ENCODE measurements around the gene STKLD1. TPM values are rescaled to one million over a fixed set of nuclear protein-coding genes. Genes with fewer than 3 reads are reported as not detected.

The STKLD1 gene
- total and polyA plus RNA-seq, 5 donors from 2014 or later: 0.09 to 0.86 (median 0.18) TPM

GRCh38 chr9:133415170-133415569 is 39.0 kb downstream of the STKLD1 start:
- ATAC-seq (ENCODE audit: low read depth in 2 of 2): no peak
- Mint-ChIP-seq H3K27me3 (no peaks in the 10 kb centered on the region), H3K4me1 (peaks cover 0 to 60% (median 38%) of the 10 kb centered on the region in 4 donors), H3K4me3 (peak overlapping the region in 2 of 4 donors; percentile 92 to 95), H3K36me3 (peaks cover 19% of the 10 kb centered on the region), H3K27ac (no peak overlapping the region), H3K9me3 (no peaks in the 10 kb centered on the region)
- no peaks in the 10 kb centered on the region for H3K9me3 ChIP-seq (ENCODE audit: control insufficient read depth in 2 of 2, low read length in 2 of 2)
- no peaks in the 10 kb centered on the region for H3K27me3 ChIP-seq (ENCODE audit: control insufficient read depth, insufficient read depth, low read length)
- no peak overlapping the region for H3K4me3 ChIP-seq (ENCODE audit: low read depth, low read length)
- peaks cover 52% of the 10 kb centered on the region for H3K36me3 ChIP-seq (ENCODE audit: control insufficient read depth, insufficient read depth, low read length)
- H3K27ac ChIP-seq (ENCODE audit: insufficient read depth, low read length, poor library complexity, severe bottlenecking): no peak overlapping the region
- DNase-seq: no peak
- H3K4me1 ChIP-seq (ENCODE audit: control insufficient read depth, insufficient read depth, low read length, poor library complexity, severe bottlenecking): peaks cover 21% of the 10 kb centered on the region

DNA sequence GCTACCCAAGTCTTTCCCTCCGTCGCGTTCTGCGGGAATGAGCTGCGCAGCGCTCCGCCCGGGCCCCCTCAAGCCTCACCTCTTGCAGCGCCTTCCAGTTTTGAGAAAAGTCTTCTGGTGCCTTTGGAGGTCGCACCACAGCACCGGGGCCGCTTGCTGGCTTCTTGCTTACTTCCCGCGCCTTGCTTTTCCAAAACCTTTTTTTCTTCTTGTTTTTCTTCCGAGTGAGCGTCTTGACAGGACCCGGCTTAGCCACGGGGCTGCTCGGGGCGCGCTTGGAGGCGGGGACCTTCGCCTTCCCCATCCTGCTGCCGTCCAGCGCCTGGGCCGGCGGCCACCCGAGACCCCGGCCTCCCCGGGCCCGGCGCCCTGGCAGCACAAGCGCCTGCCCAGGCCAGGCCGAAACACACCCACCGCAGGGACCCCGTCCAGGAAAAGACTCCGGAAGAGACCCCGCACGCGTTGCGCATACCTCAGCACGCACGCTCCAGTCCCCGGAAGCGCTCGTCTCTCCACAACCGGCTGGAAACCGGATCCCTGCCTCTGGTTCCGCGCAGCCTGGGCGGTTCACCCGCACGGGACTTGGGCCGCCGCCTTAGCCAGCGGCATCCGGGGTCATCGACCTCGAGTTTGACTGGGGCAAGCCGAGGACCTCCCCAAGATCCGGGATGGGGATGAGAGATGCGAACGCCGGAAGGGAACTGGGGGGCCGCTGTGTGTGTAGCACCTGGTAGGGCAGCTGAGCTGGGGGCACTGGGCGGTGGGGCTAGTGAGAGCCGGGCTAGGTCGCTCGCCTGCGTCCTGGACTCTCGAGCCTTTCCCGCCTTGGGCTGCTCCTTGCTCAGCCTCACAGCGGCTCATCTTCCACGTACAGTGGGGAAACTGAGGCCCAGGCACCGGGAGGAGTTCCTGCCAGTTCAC is 41.6 kb downstream of the STKLD1 start, which contains the start of gene REXO4:
REXO4 (minus strand) TSS at position 470 of the 921 bp plus-strand sequence; CDS start at position 304, 166 bp downstream.
- no peaks in the 10 kb centered on the region for H3K9me3 ChIP-seq (ENCODE audit: control insufficient read depth in 2 of 2, low read length in 2 of 2)
- ATAC-seq (ENCODE audit: low read depth in 2 of 2) (peak; percentile 90 to 93), DNase-seq (peak; percentile 68 to 96 (median 85))
- H3K36me3 ChIP-seq (ENCODE audit: control insufficient read depth, insufficient read depth, low read length): peaks cover 27% of the 10 kb centered on the region
- H3K27ac ChIP-seq (ENCODE audit: insufficient read depth, low read length, poor library complexity, severe bottlenecking): peak within 1 kb of the TSS; percentile 69
- Mint-ChIP-seq H3K36me3 (peaks cover 10% of the 10 kb centered on the region), H3K27me3 (no peaks in the 10 kb centered on the region), H3K27ac (peak within 1 kb of the TSS; percentile 89 to 96 (median 91)), H3K4me3 (peak within 1 kb of the TSS; percentile 90 to 96 (median 94)), H3K9me3 (no peaks in the 10 kb centered on the region), H3K4me1 (peaks cover 0 to 66% (median 40%) of the 10 kb centered on the region in 4 donors)
- H3K4me1 ChIP-seq (ENCODE audit: control insufficient read depth, insufficient read depth, low read length, poor library complexity, severe bottlenecking): peaks cover 21% of the 10 kb centered on the region
- peak within 1 kb of the TSS; percentile 91 for H3K4me3 ChIP-seq (ENCODE audit: low read depth, low read length)
- H3K27me3 ChIP-seq (ENCODE audit: control insufficient read depth, insufficient read depth, low read length): no peaks in the 10 kb centered on the region

DNA sequence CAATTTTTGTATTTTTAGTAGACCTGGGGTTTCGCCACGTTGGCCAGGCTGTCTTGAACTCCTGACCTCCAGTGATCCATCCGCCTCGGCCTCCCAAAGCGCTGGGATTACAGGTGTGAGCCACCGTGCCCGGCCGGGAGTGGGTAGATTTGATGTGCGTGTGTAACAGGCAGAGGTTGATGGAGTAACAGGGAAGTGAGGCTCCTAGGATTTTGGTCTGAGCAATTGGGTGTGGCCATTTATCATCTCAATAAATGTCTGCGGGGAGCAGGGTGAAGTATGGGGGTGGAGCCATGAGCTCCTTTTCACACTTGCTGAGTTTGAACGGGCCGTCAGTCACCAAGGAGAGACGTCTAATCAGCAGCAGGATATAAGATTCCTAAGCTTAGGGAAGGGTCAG is 42.8 kb downstream of the STKLD1 start:
- DNase-seq: no peak

GRCh38 chr9:133420392-133420827 is 44.2 kb downstream of the STKLD1 start:
- peak in 1 of 3 donors; percentile 35 for DNase-seq
- no peaks in the 10 kb centered on the region for H3K36me3 Mint-ChIP-seq
- peak overlapping the region in 1 of 3 donors; percentile 85 for H3K27ac Mint-ChIP-seq
- Histone ChIP-seq H3K27ac (ENCODE audit: insufficient read depth, low read length, poor library complexity, severe bottlenecking) (no peak overlapping the region), H3K27me3 (ENCODE audit: control insufficient read depth, insufficient read depth, low read length) (no peaks in the 10 kb centered on the region), H3K36me3 (ENCODE audit: control insufficient read depth, insufficient read depth, low read length) (peaks cover 2% of the 10 kb centered on the region), H3K4me3 (ENCODE audit: low read depth, low read length) (no peak overlapping the region), H3K9me3 (ENCODE audit: control insufficient read depth in 2 of 2, low read length in 2 of 2) (no peaks in the 10 kb centered on the region), H3K4me1 (ENCODE audit: control insufficient read depth, insufficient read depth, low read length, poor library complexity, severe bottlenecking) (peaks cover 18% of the 10 kb centered on the region)
- peaks cover 6% of the 10 kb centered on the region for H3K27me3 Mint-ChIP-seq
- ATAC-seq (ENCODE audit: low read depth in 2 of 2): no peak
- H3K4me1 Mint-ChIP-seq: peaks cover 0 to 42% (median 27%) of the 10 kb centered on the region in 4 donors
- no peaks in the 10 kb centered on the region for H3K9me3 Mint-ChIP-seq
- peak overlapping the region in 2 of 4 donors; percentile 58 to 68 for H3K4me3 Mint-ChIP-seq

More for the DNA sequence above, 42.8 kb downstream of the STKLD1 start:
- Mint-ChIP-seq H3K4me1 (peaks cover 0 to 55% (median 38%) of the 10 kb centered on the region in 4 donors), H3K27me3 (peaks cover 1% of the 10 kb centered on the region), H3K4me3 (peak overlapping the region; percentile 90 to 96 (median 94)), H3K9me3 (no peaks in the 10 kb centered on the region), H3K27ac (peak overlapping the region in 2 of 3 donors; percentile 91 to 96), H3K36me3 (peaks cover 9% of the 10 kb centered on the region)
- no peak overlapping the region for H3K27ac ChIP-seq (ENCODE audit: insufficient read depth, low read length, poor library complexity, severe bottlenecking)
- peaks cover 21% of the 10 kb centered on the region for H3K4me1 ChIP-seq (ENCODE audit: control insufficient read depth, insufficient read depth, low read length, poor library complexity, severe bottlenecking)
- ATAC-seq (ENCODE audit: low read depth in 2 of 2): no peak
- no peak overlapping the region for H3K4me3 ChIP-seq (ENCODE audit: low read depth, low read length)
- no peaks in the 10 kb centered on the region for H3K27me3 ChIP-seq (ENCODE audit: control insufficient read depth, insufficient read depth, low read length)
- no peaks in the 10 kb centered on the region for H3K9me3 ChIP-seq (ENCODE audit: control insufficient read depth in 2 of 2, low read length in 2 of 2)
- peaks cover 16% of the 10 kb centered on the region for H3K36me3 ChIP-seq (ENCODE audit: control insufficient read depth, insufficient read depth, low read length)

- no peaks in the 10 kb centered on the region for H3K9me3 Mint-ChIP-seq
- no peak for ATAC-seq (ENCODE audit: low read depth in 2 of 2)
Observed at GRCh38 chr9:133421615-133422542, 45.7 kb downstream of the STKLD1 start, which contains the start of gene ADAMTS13. TSS of gene ADAMTS13 (plus strand) at chr9:133422367. CDS start at chr9:133422444, 77 bp downstream.

DNA sequence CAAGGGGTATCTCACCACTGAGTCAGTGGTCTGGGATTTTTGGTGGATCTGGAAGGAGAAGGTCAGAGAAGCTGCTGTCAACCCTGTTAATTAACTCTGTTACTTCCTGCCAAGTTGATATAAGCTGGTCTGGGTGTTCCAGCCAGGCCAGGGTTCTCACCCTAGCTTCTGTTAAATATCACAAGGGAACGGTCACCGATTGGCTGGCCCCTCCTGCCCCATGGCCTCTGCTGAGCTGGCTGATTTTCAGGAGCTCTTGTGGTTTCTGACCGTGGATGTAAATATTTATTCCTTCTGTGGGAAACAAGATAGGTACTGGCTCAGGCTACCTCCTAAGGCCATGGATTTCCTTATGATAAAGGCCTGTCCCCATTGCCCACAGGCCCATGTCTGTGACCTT is 47.0 kb downstream of the STKLD1 start:
- Histone ChIP-seq H3K4me1 (ENCODE audit: control insufficient read depth, insufficient read depth, low read length, poor library complexity, severe bottlenecking) (no peaks in the 10 kb centered on the region), H3K27ac (ENCODE audit: insufficient read depth, low read length, poor library complexity, severe bottlenecking) (no peak overlapping the region), H3K27me3 (ENCODE audit: control insufficient read depth, insufficient read depth, low read length) (no peaks in the 10 kb centered on the region), H3K36me3 (ENCODE audit: control insufficient read depth, insufficient read depth, low read length) (no peaks in the 10 kb centered on the region), H3K4me3 (ENCODE audit: low read depth, low read length) (no peak overlapping the region), H3K9me3 (ENCODE audit: control insufficient read depth in 2 of 2, low read length in 2 of 2) (no peaks in the 10 kb centered on the region)
- Mint-ChIP-seq H3K9me3 (no peaks in the 10 kb centered on the region), H3K27me3 (peaks cover 23% of the 10 kb centered on the region), H3K27ac (peak overlapping the region in 1 of 3 donors; percentile 74), H3K4me3 (peak overlapping the region in 2 of 4 donors; percentile 32 to 47), H3K4me1 (peaks cover 0 to 23% (median 15%) of the 10 kb centered on the region in 4 donors), H3K36me3 (no peaks in the 10 kb centered on the region)
- DNase-seq (no peak), ATAC-seq (ENCODE audit: low read depth in 2 of 2) (no peak)

More at GRCh38 chr9:133421615-133422542, 45.7 kb downstream of the STKLD1 start, which contains the start of gene ADAMTS13:
- peak in 1 of 3 donors; percentile 30 for DNase-seq
- Mint-ChIP-seq H3K4me1 (peaks cover 0 to 27% (median 18%) of the 10 kb centered on the region in 4 donors), H3K27me3 (peaks cover 11% of the 10 kb centered on the region), H3K27ac (peak within 1 kb of the TSS; percentile 64 to 85 (median 77)), H3K4me3 (peak within 1 kb of the TSS in 3 of 4 donors; percentile 32 to 61 (median 59)), H3K36me3 (no peaks in the 10 kb centered on the region)
- no peaks in the 10 kb centered on the region for H3K27me3 ChIP-seq (ENCODE audit: control insufficient read depth, insufficient read depth, low read length)
- H3K27ac ChIP-seq (ENCODE audit: insufficient read depth, low read length, poor library complexity, severe bottlenecking): no peak within 1 kb of the TSS
- peaks cover 8% of the 10 kb centered on the region for H3K4me1 ChIP-seq (ENCODE audit: control insufficient read depth, insufficient read depth, low read length, poor library complexity, severe bottlenecking)
- H3K36me3 ChIP-seq (ENCODE audit: control insufficient read depth, insufficient read depth, low read length): no peaks in the 10 kb centered on the region
- H3K4me3 ChIP-seq (ENCODE audit: low read depth, low read length): no peak within 1 kb of the TSS
- no peaks in the 10 kb centered on the region for H3K9me3 ChIP-seq (ENCODE audit: control insufficient read depth in 2 of 2, low read length in 2 of 2)

GRCh38 chr9:133424187-133424586 is 48.0 kb downstream of the STKLD1 start:
- Histone ChIP-seq H3K9me3 (ENCODE audit: control insufficient read depth in 2 of 2, low read length in 2 of 2) (no peaks in the 10 kb centered on the region), H3K36me3 (ENCODE audit: control insufficient read depth, insufficient read depth, low read length) (no peaks in the 10 kb centered on the region), H3K4me3 (ENCODE audit: low read depth, low read length) (no peak overlapping the region), H3K4me1 (ENCODE audit: control insufficient read depth, insufficient read depth, low read length, poor library complexity, severe bottlenecking) (no peaks in the 10 kb centered on the region), H3K27me3 (ENCODE audit: control insufficient read depth, insufficient read depth, low read length) (no peaks in the 10 kb centered on the region), H3K27ac (ENCODE audit: insufficient read depth, low read length, poor library complexity, severe bottlenecking) (no peak overlapping the region)
- Mint-ChIP-seq H3K4me3 (no peak overlapping the region), H3K4me1 (peaks cover 0 to 17% (median 10%) of the 10 kb centered on the region in 4 donors), H3K36me3 (no peaks in the 10 kb centered on the region), H3K27ac (no peak overlapping the region), H3K9me3 (no peaks in the 10 kb centered on the region), H3K27me3 (peaks cover 23% of the 10 kb centered on the region)
- DNase-seq (no peak), ATAC-seq (ENCODE audit: low read depth in 2 of 2) (no peak)
